ENCODE measurements around the gene DDI2.

GRCh38 chr1:15640667-15641066 lies 23.4 kb downstream of the DDI2 start:
- TF ChIP-seq POLR2A (IDR thresholded peaks at IDR 0.05; ENCODE audit: low read depth, low read length) (no peak), TAF1 (IDR thresholded peaks at IDR 0.05; ENCODE audit: borderline replicate concordance, low read depth, low read length) (no peak), POLR2AphosphoS5 (IDR thresholded peaks at IDR 0.05; ENCODE audit: low read depth, low read length) (no peak)

Measured in GM12892 (cell line).